ENCODE measurements around the gene SND1.

SND1 gene

GRCh38 chr7:127651556-127652332 lies at the start of gene SND1:
Gene SND1 (plus strand): TSS chr7:127652194. CDS start chr7:127652374, 180 bp downstream.
- peak; percentile 100 for DNase-seq

- no peak for DNase-seq
Measured at GRCh38 chr7:127608446-127608845, 43.5 kb upstream of the SND1 start.

GRCh38 chr7:127609297-127609696 lies 42.7 kb upstream of the SND1 start:
- DNase-seq, result no peak

GRCh38 chr7:127612263-127612662 lies 39.7 kb upstream of the SND1 start:
- DNase-seq, result no peak

GRCh38 chr7:127616724-127617123 lies 35.3 kb upstream of the SND1 start:
- no peak for DNase-seq

- DNase-seq, result no peak
Measured at GRCh38 chr7:127618042-127618441, 34.0 kb upstream of the SND1 start, which contains the start of gene PAX4. Gene PAX4 (minus strand): TSS chr7:127618142. CDS start chr7:127615928, 2,214 bp downstream.

GRCh38 chr7:127618775-127619174 lies 33.2 kb upstream of the SND1 start:
- no peak for DNase-seq

GRCh38 chr7:127619681-127620405 lies 32.2 kb upstream of the SND1 start:
- DNase-seq, result no peak

GRCh38 chr7:127620406-127621233 lies 31.4 kb upstream of the SND1 start:
- no peak for DNase-seq

GRCh38 chr7:127625331-127625730 lies 26.7 kb upstream of the SND1 start:
- no peak for DNase-seq

- DNase-seq, result no peak
Measured at GRCh38 chr7:127628445-127628844, 23.5 kb upstream of the SND1 start.

GRCh38 chr7:127629268-127629854 lies 22.6 kb upstream of the SND1 start:
- DNase-seq, result no peak

GRCh38 chr7:127632276-127632910 lies 19.6 kb upstream of the SND1 start:
- DNase-seq, result peak; percentile 87

- no peak for DNase-seq
Measured at GRCh38 chr7:127635659-127636285, 16.2 kb upstream of the SND1 start.

GRCh38 chr7:127638197-127638596 lies 13.8 kb upstream of the SND1 start:
- DNase-seq, result no peak

GRCh38 chr7:127644484-127644883 lies 7.5 kb upstream of the SND1 start:
- DNase-seq, result no peak

- DNase-seq, result no peak
Measured at GRCh38 chr7:127647636-127648035, 4.4 kb upstream of the SND1 start.

GRCh38 chr7:127648986-127649385 lies 3.0 kb upstream of the SND1 start:
- no peak for DNase-seq

GRCh38 chr7:127650847-127651555 lies 993 bp upstream of the SND1 start:
- DNase-seq, result no peak

- DNase-seq, result peak; percentile 28
Measured at GRCh38 chr7:127652333-127653248, 597 bp downstream of the SND1 start.
